Activated T-cell treated with anti-CD3 and anti-CD28 coated beads for 24 hours (primary cell): ENCODE data around the gene GPR21.

Source experiments
- DNase-seq: peaks from one replicate; pipeline ENCODE4 v3.0.0-alpha.2; 2020; ENCODE audit warnings: low read depth

GPR21 gene

GRCh38 chr9:123033352-123033751, at the start of gene GPR21:
TSS of gene GPR21 (plus strand) at chr9:123033667. CDS start at chr9:123034567, 900 bp downstream.
- DNase-seq: no peak

- DNase-seq: no peak
These were observed 47.5 kb upstream of the GPR21 start for GRCh38 chr9:122986010-122986409.

- no peak for DNase-seq
These were observed 45.3 kb upstream of the GPR21 start for GRCh38 chr9:122988141-122988540.

- DNase-seq: no peak
These were observed 44.4 kb upstream of the GPR21 start for GRCh38 chr9:122988920-122989621.

GRCh38 chr9:122991370-122991830, 42.1 kb upstream of the GPR21 start:
- DNase-seq: peak; percentile 24

- no peak for DNase-seq
These were observed 36.9 kb upstream of the GPR21 start for GRCh38 chr9:122996586-122996985.

GRCh38 chr9:122998448-122998847, 35.0 kb upstream of the GPR21 start:
- no peak for DNase-seq

GRCh38 chr9:123000371-123001068, 32.9 kb upstream of the GPR21 start:
- no peak for DNase-seq

GRCh38 chr9:123002754-123003153, 30.7 kb upstream of the GPR21 start:
- no peak for DNase-seq

GRCh38 chr9:123003466-123003865, 30.0 kb upstream of the GPR21 start:
- DNase-seq: no peak

- no peak for DNase-seq
These were observed 27.5 kb upstream of the GPR21 start for GRCh38 chr9:123005964-123006363.

- no peak for DNase-seq
These were observed 26.2 kb upstream of the GPR21 start for GRCh38 chr9:123007269-123007668.

- no peak for DNase-seq
These were observed 24.6 kb upstream of the GPR21 start for GRCh38 chr9:123008909-123009308.

GRCh38 chr9:123011380-123011779, 22.1 kb upstream of the GPR21 start:
- no peak for DNase-seq

GRCh38 chr9:123011878-123012528, 21.5 kb upstream of the GPR21 start:
- no peak for DNase-seq

- DNase-seq: no peak
These were observed 16.8 kb upstream of the GPR21 start for GRCh38 chr9:123016631-123017030.

- no peak for DNase-seq
These were observed 12.7 kb upstream of the GPR21 start for GRCh38 chr9:123020796-123021195.

- DNase-seq: no peak
These were observed 7.0 kb upstream of the GPR21 start for GRCh38 chr9:123026425-123026824.

- DNase-seq: no peak
These were observed 6.0 kb upstream of the GPR21 start for GRCh38 chr9:123027517-123027916.

- DNase-seq: no peak
These were observed 5.3 kb upstream of the GPR21 start for GRCh38 chr9:123028136-123028535.

- no peak for DNase-seq
These were observed 4.5 kb upstream of the GPR21 start for GRCh38 chr9:123028973-123029372.

GRCh38 chr9:123031963-123032362, 1.5 kb upstream of the GPR21 start:
- no peak for DNase-seq
